Karpas-422 (cell line): Measurements from ENCODE around the gene ANKS1A. TPM values are rescaled to one million over a fixed set of nuclear protein-coding genes. Genes with fewer than 3 reads are reported as not detected.
"Not testable (repeated sequence)": the region's sequence is repeated elsewhere in the genome, so short reads cannot be mapped to it uniquely, and the experiment has no call there.

Experiments used
- DNase-seq: peaks from one replicate; pipeline ENCODE4 v3.0.0-alpha.2; 2015
- H2AFZ ChIP-seq: fragments of 200-600 bp; sonication (generic); 2 replicates; pipeline ENCODE4 v1.6.1; 2014; ENCODE audit warnings: antibody characterized with exemption, low read length, mixed read lengths
- H3K27ac ChIP-seq: fragments of 200-600 bp; sonication (generic); 2 replicates; pipeline ENCODE4 v1.5.1; 2014; ENCODE audit warnings: mild to moderate bottlenecking, low read length, moderate library complexity
- H3K27me3 ChIP-seq: fragments of 200-600 bp; sonication (generic); 2 replicates; pipeline ENCODE4 v1.6.1; 2014; ENCODE audit warnings: low read length, mixed read lengths
- H3K36me3 ChIP-seq: fragments of 200-600 bp; sonication (generic); 2 replicates; pipeline ENCODE4 v1.6.1; 2014; ENCODE audit warnings: low read length, mixed read lengths; ENCODE audit not compliant: insufficient read depth
- H3K4me1 ChIP-seq: fragments of 200-600 bp; sonication (generic); 2 replicates; pipeline ENCODE4 v1.6.1; 2014; ENCODE audit warnings: mild to moderate bottlenecking, low read length, mixed read lengths
- H3K4me2 ChIP-seq: fragments of 200-600 bp; sonication (generic); 2 replicates; pipeline ENCODE4 v1.6.1; 2014; ENCODE audit warnings: low read length, low read depth, mild to moderate bottlenecking; ENCODE audit not compliant: poor library complexity, severe bottlenecking
- H3K4me3 ChIP-seq: fragments of 200-600 bp; sonication (generic); 2 replicates; pipeline ENCODE4 v1.5.1; 2014; ENCODE audit warnings: mild to moderate bottlenecking, antibody characterized with exemption, low read length, mixed read lengths
- H3K79me2 ChIP-seq: fragments of 200-600 bp; sonication (generic); 2 replicates; pipeline ENCODE4 v1.6.1; 2014; ENCODE audit warnings: mild to moderate bottlenecking, low read length, mixed read lengths
- H3K9ac ChIP-seq: fragments of 200-600 bp; sonication (generic); 2 replicates; pipeline ENCODE4 v1.6.0; 2014; ENCODE audit warnings: low read length
- H3K9me2 ChIP-seq: fragments of 200-600 bp; sonication (generic), shearing (Covaris generic); replicated peaks from 2 replicates; pipeline ENCODE4 v1.6.0; 2014; ENCODE audit warnings: mild to moderate bottlenecking, low read length, moderate library complexity; ENCODE audit not compliant: insufficient read depth
- H3K9me3 ChIP-seq: fragments of 300-700, 200-600 bp; sonication (generic); 2 replicates; pipeline ENCODE4 v1.6.1; 2014; ENCODE audit warnings: low read length, mixed read lengths
- H4K20me1 ChIP-seq: fragments of 200-600 bp; sonication (generic); 2 replicates; pipeline ENCODE4 v1.6.1; 2014; ENCODE audit warnings: mild to moderate bottlenecking, antibody characterized with exemption, low read length, low read depth; ENCODE audit not compliant: insufficient read depth
- total RNA-seq: library from RNA; depleted of rRNA; stranded (reverse); fragments of >200 nt; shearing (Covaris generic); gene quantifications from 2 replicates; pipeline ENCODE4 v1.2.3, GENCODE V29; 2014; ENCODE audit warnings: low replicate concordance

The ANKS1A gene
- total RNA-seq, 1 experiment from 2014 or later, result 7.0 TPM

GRCh38 chr6:35093783-35094182 is 204.7 kb downstream of the ANKS1A start:
- no peaks in the 10 kb centered on the region for H3K36me3 ChIP-seq
- no peak overlapping the region for H2AFZ ChIP-seq
- DNase-seq, result no peak
- no peaks in the 10 kb centered on the region for H3K9me3 ChIP-seq
- no peak overlapping the region for H3K9ac ChIP-seq
- H3K4me3 ChIP-seq, result no peak overlapping the region
- no peaks in the 10 kb centered on the region for H3K9me2 ChIP-seq
- no peak overlapping the region for H3K4me2 ChIP-seq
- H3K27me3 ChIP-seq, result no peaks in the 10 kb centered on the region
- H3K27ac ChIP-seq, result no peak overlapping the region
- no peaks in the 10 kb centered on the region for H3K4me1 ChIP-seq
- no peaks in the 10 kb centered on the region for H3K79me2 ChIP-seq
- H4K20me1 ChIP-seq, result no peaks in the 10 kb centered on the region

GRCh38 chr6:35094183-35094582 is 205.1 kb downstream of the ANKS1A start:
- Histone ChIP-seq H3K9ac (no peak overlapping the region), H3K9me3 (no peaks in the 10 kb centered on the region), H3K4me2 (no peak overlapping the region), H3K79me2 (no peaks in the 10 kb centered on the region), H3K9me2 (no peaks in the 10 kb centered on the region), H3K27me3 (no peaks in the 10 kb centered on the region), H3K36me3 (no peaks in the 10 kb centered on the region), H3K4me3 (no peak overlapping the region), H2AFZ (no peak overlapping the region), H3K27ac (no peak overlapping the region), H4K20me1 (no peaks in the 10 kb centered on the region), H3K4me1 (no peaks in the 10 kb centered on the region)
- no peak for DNase-seq

GRCh38 chr6:35096129-35096862 is 207.2 kb downstream of the ANKS1A start:
- Histone ChIP-seq H3K79me2 (no peaks in the 10 kb centered on the region), H3K27ac (no peak overlapping the region), H3K27me3 (no peaks in the 10 kb centered on the region), H2AFZ (no peak overlapping the region), H3K4me2 (no peak overlapping the region), H3K4me1 (no peaks in the 10 kb centered on the region), H3K4me3 (no peak overlapping the region), H3K9me2 (no peaks in the 10 kb centered on the region), H4K20me1 (no peaks in the 10 kb centered on the region), H3K9me3 (no peaks in the 10 kb centered on the region), H3K9ac (no peak overlapping the region), H3K36me3 (no peaks in the 10 kb centered on the region)
- DNase-seq, result no peak

GRCh38 chr6:35099116-35099515 is 210.1 kb downstream of the ANKS1A start:
- Histone ChIP-seq H3K4me3 (no peak overlapping the region), H3K27me3 (no peaks in the 10 kb centered on the region), H3K9me2 (no peaks in the 10 kb centered on the region), H3K9me3 (no peaks in the 10 kb centered on the region), H3K4me1 (no peaks in the 10 kb centered on the region), H2AFZ (no peak overlapping the region), H3K4me2 (no peak overlapping the region), H3K27ac (no peak overlapping the region), H3K36me3 (no peaks in the 10 kb centered on the region), H4K20me1 (no peaks in the 10 kb centered on the region), H3K9ac (no peak overlapping the region), H3K79me2 (no peaks in the 10 kb centered on the region)
- DNase-seq, result no peak

- Histone ChIP-seq H3K9ac (no peak overlapping the region), H2AFZ (no peak overlapping the region), H3K4me3 (no peak overlapping the region), H4K20me1 (no peaks in the 10 kb centered on the region), H3K4me1 (no peaks in the 10 kb centered on the region), H3K79me2 (no peaks in the 10 kb centered on the region), H3K36me3 (no peaks in the 10 kb centered on the region), H3K9me2 (no peaks in the 10 kb centered on the region), H3K27me3 (no peaks in the 10 kb centered on the region), H3K9me3 (no peaks in the 10 kb centered on the region), H3K4me2 (no peak overlapping the region), H3K27ac (no peak overlapping the region)
- no peak for DNase-seq
Observed at GRCh38 chr6:35105078-35105477, 216.0 kb downstream of the ANKS1A start.

GRCh38 chr6:35106061-35106460 is 217.0 kb downstream of the ANKS1A start:
- not testable (repeated sequence) for H3K36me3 ChIP-seq, H4K20me1 ChIP-seq, H3K9ac ChIP-seq, H3K9me2 ChIP-seq, H3K79me2 ChIP-seq, H3K4me2 ChIP-seq, H3K4me3 ChIP-seq, H3K27ac ChIP-seq, H3K9me3 ChIP-seq, H3K4me1 ChIP-seq, DNase-seq, H2AFZ ChIP-seq, H3K27me3 ChIP-seq

- H3K4me2 ChIP-seq, H3K36me3 ChIP-seq, H3K27me3 ChIP-seq, H3K4me3 ChIP-seq, H3K9me2 ChIP-seq, H4K20me1 ChIP-seq, H3K79me2 ChIP-seq, H3K4me1 ChIP-seq, H3K27ac ChIP-seq, DNase-seq, H2AFZ ChIP-seq, H3K9ac ChIP-seq, H3K9me3 ChIP-seq: not testable (repeated sequence)
Observed at GRCh38 chr6:35107208-35107607, 218.2 kb downstream of the ANKS1A start.

- not testable (repeated sequence) for H3K4me2 ChIP-seq, H3K9me2 ChIP-seq, DNase-seq, H3K79me2 ChIP-seq, H3K4me1 ChIP-seq, H3K27me3 ChIP-seq, H3K9ac ChIP-seq, H4K20me1 ChIP-seq, H3K36me3 ChIP-seq, H3K4me3 ChIP-seq, H3K9me3 ChIP-seq, H2AFZ ChIP-seq, H3K27ac ChIP-seq
Observed at GRCh38 chr6:35107761-35108160, 218.7 kb downstream of the ANKS1A start.
